ENCODE measurements around the gene CTTNBP2.
A peak's percentile ranks its signal among the peaks of the same experiment; 100 is the strongest.

DNA sequence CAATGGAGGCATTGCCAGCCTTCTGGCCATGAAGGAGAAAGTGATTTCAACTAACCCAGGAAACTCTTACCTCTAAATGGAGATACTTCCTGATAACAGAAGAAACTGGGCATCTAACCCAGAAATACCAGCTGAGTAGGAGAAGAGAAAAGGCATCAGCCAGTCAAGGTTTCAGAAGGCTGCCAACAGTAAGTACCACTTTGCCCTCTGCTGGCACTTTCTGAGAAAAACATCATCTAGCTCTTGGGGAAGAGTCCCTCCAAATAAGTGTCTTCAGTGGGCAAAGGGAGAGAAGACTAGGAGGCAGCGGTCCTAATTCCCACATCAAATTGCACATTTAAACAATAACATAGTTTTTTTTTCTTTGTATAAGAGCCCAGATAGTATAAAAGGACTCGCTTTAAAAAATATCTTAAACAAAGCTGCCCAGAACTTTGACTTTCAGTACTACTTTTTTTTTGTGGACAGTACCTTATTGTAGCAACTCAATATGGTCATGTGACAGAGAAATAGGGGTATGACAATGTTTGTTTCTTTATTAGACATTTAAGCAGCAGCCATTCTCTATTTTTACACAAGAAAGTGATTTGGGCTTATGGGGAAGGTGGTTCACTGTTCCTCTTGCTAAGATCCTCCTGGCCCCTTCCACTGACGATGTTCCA is 157.3 kb downstream of the CTTNBP2 start:
- no peak for TF ChIP-seq EP300 (IDR thresholded peaks at IDR 0.05; ENCODE audit: low read depth in 2 of 2, low read length in 2 of 2)
- no peak for TF ChIP-seq EP300 (CRISPR knock-in tag; IDR thresholded peaks at IDR 0.05; ENCODE audit: borderline replicate concordance)
- TF ChIP-seq ZSCAN30 (CRISPR knock-in tag; IDR thresholded peaks at IDR 0.05), result no peak
- no peak for TF ChIP-seq PAX8 (CRISPR knock-in tag; IDR thresholded peaks at IDR 0.05; ENCODE audit: borderline replicate concordance)
- no peak for TF ChIP-seq MAZ (IDR thresholded peaks at IDR 0.05; ENCODE audit: borderline replicate concordance, low read depth, low read length)
- TF ChIP-seq MAZ (CRISPR knock-in tag; IDR thresholded peaks at IDR 0.05; ENCODE audit: low read depth), result no peak
- TF ChIP-seq, protein P1, sequence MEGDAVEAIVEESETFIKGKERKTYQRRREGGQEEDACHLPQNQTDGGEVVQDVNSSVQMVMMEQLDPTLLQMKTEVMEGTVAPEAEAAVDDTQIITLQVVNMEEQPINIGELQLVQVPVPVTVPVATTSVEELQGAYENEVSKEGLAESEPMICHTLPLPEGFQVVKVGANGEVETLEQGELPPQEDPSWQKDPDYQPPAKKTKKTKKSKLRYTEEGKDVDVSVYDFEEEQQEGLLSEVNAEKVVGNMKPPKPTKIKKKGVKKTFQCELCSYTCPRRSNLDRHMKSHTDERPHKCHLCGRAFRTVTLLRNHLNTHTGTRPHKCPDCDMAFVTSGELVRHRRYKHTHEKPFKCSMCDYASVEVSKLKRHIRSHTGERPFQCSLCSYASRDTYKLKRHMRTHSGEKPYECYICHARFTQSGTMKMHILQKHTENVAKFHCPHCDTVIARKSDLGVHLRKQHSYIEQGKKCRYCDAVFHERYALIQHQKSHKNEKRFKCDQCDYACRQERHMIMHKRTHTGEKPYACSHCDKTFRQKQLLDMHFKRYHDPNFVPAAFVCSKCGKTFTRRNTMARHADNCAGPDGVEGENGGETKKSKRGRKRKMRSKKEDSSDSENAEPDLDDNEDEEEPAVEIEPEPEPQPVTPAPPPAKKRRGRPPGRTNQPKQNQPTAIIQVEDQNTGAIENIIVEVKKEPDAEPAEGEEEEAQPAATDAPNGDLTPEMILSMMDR (CRISPR knock-in tag; IDR thresholded peaks at IDR 0.05), result peak; percentile 62
- TF ChIP-seq TARDBP (CRISPR knock-in tag; IDR thresholded peaks at IDR 0.05), result no peak
- TF ChIP-seq, protein P2, sequence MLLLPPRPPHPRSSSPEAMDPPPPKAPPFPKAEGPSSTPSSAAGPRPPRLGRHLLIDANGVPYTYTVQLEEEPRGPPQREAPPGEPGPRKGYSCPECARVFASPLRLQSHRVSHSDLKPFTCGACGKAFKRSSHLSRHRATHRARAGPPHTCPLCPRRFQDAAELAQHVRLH (CRISPR knock-in tag; IDR thresholded peaks at IDR 0.05; ENCODE audit: borderline replicate concordance, low read depth), result no peak
- no peak for TF ChIP-seq ZNF274 (CRISPR knock-in tag; IDR thresholded peaks at IDR 0.05)
- no peak for TF ChIP-seq ZNF232 (CRISPR knock-in tag; IDR thresholded peaks at IDR 0.05; ENCODE audit: borderline replicate concordance)
- TF ChIP-seq PPARG (CRISPR knock-in tag; conservative IDR thresholded peaks at IDR 0.05), result no peak

Data from HepG2 (cell line).